Panc1 (cell line): Measurements from ENCODE around the gene SERINC4. TPM values are rescaled to one million over a fixed set of nuclear protein-coding genes. Genes with fewer than 3 reads are reported as not detected.
A peak's percentile ranks its signal among the peaks of the same experiment; 100 is the strongest.
"Not testable (repeated sequence)": the region's sequence is repeated elsewhere in the genome, so short reads cannot be mapped to it uniquely, and the experiment has no call there.

Experiments
- ATAC-seq: fragments of 200-7000 bp; cut with Tn5 transposase; 2 replicates; pipeline ENCODE4 v1.9.1; 2020; ENCODE audit warnings: mild to moderate bottlenecking, moderate library complexity
- BruUV-seq: library from RNA; stranded (reverse); fragments of 400-500 nt; replicated peaks from 2 replicates; lab custom pipeline; 2021; lab: Mats Ljungman, UMichigan
- CTCF ChIA-PET: fragments of 300-600 bp; sonication (Branson Sonifier 250); formaldehyde crosslinking; loops from one replicate; lab custom pipeline; 2022; ENCODE audit warnings: antibody characterized with exemption; lab: Charles Lee
- POLR2A ChIA-PET: fragments of 300-600 bp; sonication (Branson Sonifier 250); formaldehyde crosslinking; loops from one replicate; lab custom pipeline; 2022; ENCODE audit warnings: antibody characterized with exemption; lab: Charles Lee
- DNase-seq: peaks from one replicate; pipeline ENCODE4 v3.0.0-alpha.2; 2010; ENCODE audit warnings: low read depth, low spot score
- H3K27ac ChIP-seq: 2 replicates; pipeline ENCODE4 v1.5.1; 2011; ENCODE audit warnings: mild to moderate bottlenecking, low read length, inconsistent platforms
- H3K27me3 ChIP-seq: fragments of 200-500 bp; sonication (Bioruptor generic); 2 replicates; pipeline ENCODE4 v1.6.0; 2014; ENCODE audit warnings: low read length, inconsistent platforms; ENCODE audit not compliant: control insufficient read depth, insufficient read depth
- H3K36me3 ChIP-seq: fragments of 200-500 bp; sonication (Bioruptor generic); 2 replicates; pipeline ENCODE4 v1.5.1; 2014; ENCODE audit warnings: inconsistent platforms, mild to moderate bottlenecking, low read length, moderate library complexity; ENCODE audit not compliant: control insufficient read depth, insufficient read depth
- H3K4me1 ChIP-seq: 2 replicates; pipeline ENCODE4 v1.5.1; 2011; ENCODE audit warnings: inconsistent platforms, mild to moderate bottlenecking, low read length, moderate library complexity; ENCODE audit not compliant: control insufficient read depth, insufficient read depth
- H3K4me3 ChIP-seq, 2 experiments: 2 replicates each; pipeline ENCODE4 v1.5.1; 2011 to 2012; ENCODE audit warnings: low read depth in 2 of 2, low read length in 2 of 2, mild to moderate bottlenecking in 2 of 2, inconsistent platforms in 1 of 2, moderate library complexity in 1 of 2
- H3K9me3 ChIP-seq: fragments of 200-500 bp; sonication (Bioruptor generic); 2 replicates; pipeline ENCODE4 v1.5.1; 2014; ENCODE audit warnings: low read depth, mild to moderate bottlenecking, inconsistent platforms, low read length, moderate library complexity; ENCODE audit not compliant: control insufficient read depth, insufficient read depth
- POLR2AphosphoS5 ChIP-seq: IDR thresholded peaks from 2 replicates; pipeline ENCODE4 v1.6.1; 2012; ENCODE audit warnings: mild to moderate bottlenecking, low read depth, low read length, moderate library complexity
- SIN3A ChIP-seq: IDR thresholded peaks from 2 replicates; pipeline ENCODE4 v1.6.1; 2012; ENCODE audit warnings: low read depth, mild to moderate bottlenecking, low read length, moderate library complexity, borderline replicate concordance; ENCODE audit not compliant: insufficient read depth
- TCF7L2 ChIP-seq: IDR thresholded peaks from 2 replicates; pipeline ENCODE4 v1.6.1; 2011; ENCODE audit warnings: mild to moderate bottlenecking, low read depth, low read length, inconsistent platforms
- in situ Hi-C: cut with HindIII; loops from 2 replicates; pipeline ENCODE4 v1.10.0; 2016; ENCODE audit warnings: low sequenced_read_pairs, low pct_unique_long_range_greater_than_20kb
- intact Hi-C: fragments of 100-400 bp; cut with micrococcal nuclease; formaldehyde crosslinking; loops from one replicate; pipeline ENCODE4 v1.10.0; 2022; ENCODE audit not compliant: unreplicated experiment
- total RNA-seq: library from RNA; stranded (reverse); gene quantifications from one replicate; pipeline ENCODE4 v1.2.1, GENCODE V29; 2021; ENCODE audit not compliant: unreplicated experiment
- TF ChIP-seq, protein P1 (sequence below): fragments of 450-650 bp; IDR thresholded peaks from 2 replicates; pipeline ENCODE4 v1.5.1; 2017; ENCODE audit warnings: mild to moderate bottlenecking
- TF ChIP-seq, protein P2 (sequence below), 2 experiments: IDR thresholded peaks; 2 replicates each; pipeline ENCODE4 v1.6.1; 2011 to 2012; ENCODE audit warnings: low read depth in 2 of 2, control low read depth in 1 of 2, low read length in 1 of 2, mild to moderate bottlenecking in 1 of 2, moderate library complexity in 1 of 2; ENCODE audit not compliant: insufficient read depth in 1 of 2

Gene SERINC4
- total RNA-seq, 1 experiment from 2014 or later, result not detected

DNA sequence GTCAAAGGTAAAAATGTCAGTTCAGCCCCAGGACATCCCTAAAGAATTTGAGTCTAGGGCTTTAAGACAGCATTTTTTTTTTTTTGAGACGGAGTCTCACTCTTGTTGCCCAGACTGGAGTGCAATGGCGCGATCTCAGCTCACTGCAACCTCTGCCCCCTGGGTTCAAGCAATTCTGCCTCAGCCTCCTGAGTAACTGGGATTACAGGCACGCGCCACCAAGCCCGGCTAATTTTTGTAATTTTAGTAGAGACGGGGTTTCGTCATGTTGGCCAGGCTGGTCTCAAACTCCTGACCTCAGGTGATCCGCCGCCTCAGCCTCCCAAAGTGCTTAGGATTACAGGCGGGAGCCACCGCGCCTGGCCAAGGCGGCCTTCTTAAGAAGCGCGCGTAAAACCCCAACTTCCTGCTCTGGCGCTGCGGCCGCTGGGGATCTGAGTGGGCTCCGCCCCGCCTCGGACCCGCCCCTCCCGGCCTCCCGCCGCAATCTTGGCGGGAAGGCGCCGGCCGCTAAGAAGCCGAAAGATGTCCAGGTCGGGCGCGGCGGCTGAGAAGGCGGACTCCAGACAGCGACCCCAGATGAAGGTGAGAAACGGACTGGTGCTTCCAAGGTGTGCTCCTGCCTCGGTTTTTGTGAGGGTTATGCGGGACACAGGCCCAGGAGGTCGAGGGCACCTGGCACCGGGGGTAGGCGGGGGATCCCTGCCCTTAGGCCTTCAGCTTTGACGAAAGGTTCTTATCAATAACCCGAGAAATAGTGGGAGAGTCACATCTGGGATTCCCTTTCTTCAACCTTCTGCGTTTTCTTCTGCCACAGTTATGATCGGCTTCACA is 26.7 kb upstream of the SERINC4 start, which contains the start of gene WDR76:
Gene WDR76, plus strand, starts transcription at position 495 of the 834 bp plus-strand sequence. Its CDS starts 31 bp downstream, at position 526.
- Histone ChIP-seq H3K4me3 (peak within 1 kb of the TSS; percentile 65 to 83), H3K27ac (peak within 1 kb of the TSS; percentile 94), H3K9me3 (no peaks in the 10 kb centered on the region), H3K27me3 (no peaks in the 10 kb centered on the region), H3K36me3 (peaks cover 3% of the 10 kb centered on the region), H3K4me1 (peaks cover 14% of the 10 kb centered on the region)
- ATAC-seq (peak; percentile 93), DNase-seq (no peak)
- CTCF ChIA-PET, result no interaction called here
- intact Hi-C loops, result no loop called here
- POLR2A ChIA-PET, result interaction anchor here (0.6 kb wide), 1 partner anchor 17 kb away, joined by 6 read pairs; no protein-coding TSS in a partner anchor
- 0 out of 2 replicates have a peak, but pooled peaks have one; percentile 21 for TF ChIP-seq TCF7L2
- TF ChIP-seq, protein P1, sequence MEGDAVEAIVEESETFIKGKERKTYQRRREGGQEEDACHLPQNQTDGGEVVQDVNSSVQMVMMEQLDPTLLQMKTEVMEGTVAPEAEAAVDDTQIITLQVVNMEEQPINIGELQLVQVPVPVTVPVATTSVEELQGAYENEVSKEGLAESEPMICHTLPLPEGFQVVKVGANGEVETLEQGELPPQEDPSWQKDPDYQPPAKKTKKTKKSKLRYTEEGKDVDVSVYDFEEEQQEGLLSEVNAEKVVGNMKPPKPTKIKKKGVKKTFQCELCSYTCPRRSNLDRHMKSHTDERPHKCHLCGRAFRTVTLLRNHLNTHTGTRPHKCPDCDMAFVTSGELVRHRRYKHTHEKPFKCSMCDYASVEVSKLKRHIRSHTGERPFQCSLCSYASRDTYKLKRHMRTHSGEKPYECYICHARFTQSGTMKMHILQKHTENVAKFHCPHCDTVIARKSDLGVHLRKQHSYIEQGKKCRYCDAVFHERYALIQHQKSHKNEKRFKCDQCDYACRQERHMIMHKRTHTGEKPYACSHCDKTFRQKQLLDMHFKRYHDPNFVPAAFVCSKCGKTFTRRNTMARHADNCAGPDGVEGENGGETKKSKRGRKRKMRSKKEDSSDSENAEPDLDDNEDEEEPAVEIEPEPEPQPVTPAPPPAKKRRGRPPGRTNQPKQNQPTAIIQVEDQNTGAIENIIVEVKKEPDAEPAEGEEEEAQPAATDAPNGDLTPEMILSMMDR, result no peak
- peak; percentile 90; the same call in 1 of the 2 replicates for TF ChIP-seq SIN3A
- TF ChIP-seq POLR2AphosphoS5, result peak; percentile 64
- TF ChIP-seq, protein P2, sequence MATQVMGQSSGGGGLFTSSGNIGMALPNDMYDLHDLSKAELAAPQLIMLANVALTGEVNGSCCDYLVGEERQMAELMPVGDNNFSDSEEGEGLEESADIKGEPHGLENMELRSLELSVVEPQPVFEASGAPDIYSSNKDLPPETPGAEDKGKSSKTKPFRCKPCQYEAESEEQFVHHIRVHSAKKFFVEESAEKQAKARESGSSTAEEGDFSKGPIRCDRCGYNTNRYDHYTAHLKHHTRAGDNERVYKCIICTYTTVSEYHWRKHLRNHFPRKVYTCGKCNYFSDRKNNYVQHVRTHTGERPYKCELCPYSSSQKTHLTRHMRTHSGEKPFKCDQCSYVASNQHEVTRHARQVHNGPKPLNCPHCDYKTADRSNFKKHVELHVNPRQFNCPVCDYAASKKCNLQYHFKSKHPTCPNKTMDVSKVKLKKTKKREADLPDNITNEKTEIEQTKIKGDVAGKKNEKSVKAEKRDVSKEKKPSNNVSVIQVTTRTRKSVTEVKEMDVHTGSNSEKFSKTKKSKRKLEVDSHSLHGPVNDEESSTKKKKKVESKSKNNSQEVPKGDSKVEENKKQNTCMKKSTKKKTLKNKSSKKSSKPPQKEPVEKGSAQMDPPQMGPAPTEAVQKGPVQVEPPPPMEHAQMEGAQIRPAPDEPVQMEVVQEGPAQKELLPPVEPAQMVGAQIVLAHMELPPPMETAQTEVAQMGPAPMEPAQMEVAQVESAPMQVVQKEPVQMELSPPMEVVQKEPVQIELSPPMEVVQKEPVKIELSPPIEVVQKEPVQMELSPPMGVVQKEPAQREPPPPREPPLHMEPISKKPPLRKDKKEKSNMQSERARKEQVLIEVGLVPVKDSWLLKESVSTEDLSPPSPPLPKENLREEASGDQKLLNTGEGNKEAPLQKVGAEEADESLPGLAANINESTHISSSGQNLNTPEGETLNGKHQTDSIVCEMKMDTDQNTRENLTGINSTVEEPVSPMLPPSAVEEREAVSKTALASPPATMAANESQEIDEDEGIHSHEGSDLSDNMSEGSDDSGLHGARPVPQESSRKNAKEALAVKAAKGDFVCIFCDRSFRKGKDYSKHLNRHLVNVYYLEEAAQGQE (IDR thresholded peaks at IDR 0.05; ENCODE audit: insufficient read depth in 1 of 2, low read depth in 2 of 2, low read length in 1 of 2), result no peak
- BruUV-seq, result no TSS peak
- in situ Hi-C loops, result no loop called here

DNA sequence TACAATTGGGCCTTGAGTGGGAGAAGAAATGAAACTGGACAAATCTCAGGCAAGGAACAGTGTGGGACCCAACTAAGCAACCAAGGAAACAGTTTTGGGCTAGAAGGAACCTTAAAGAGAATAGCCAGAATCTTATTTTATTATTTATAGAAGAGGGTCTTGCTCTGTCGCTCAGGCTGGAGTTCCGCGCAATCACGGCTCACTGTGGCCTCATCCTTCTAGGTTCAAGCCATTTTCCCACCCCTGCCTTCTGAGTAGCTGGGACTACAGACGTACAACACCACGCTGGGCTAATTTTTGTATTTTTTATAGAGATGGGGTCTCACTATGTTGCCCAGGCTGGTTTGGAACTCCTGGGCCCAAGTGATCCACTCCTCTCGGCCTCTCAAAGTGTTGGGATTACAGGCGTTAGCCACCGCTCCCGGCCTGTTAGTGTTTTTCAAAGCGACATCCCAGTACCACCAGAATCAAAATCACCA is 26.0 kb upstream of the SERINC4 start:
- H3K27me3 ChIP-seq, result no peaks in the 10 kb centered on the region
- peak overlapping the region; percentile 94 for H3K27ac ChIP-seq
- in situ Hi-C loops, result no loop called here
- ChIA-PET CTCF (no interaction called here), POLR2A (no interaction called here)
- BruUV-seq, result no TSS peak
- peak overlapping the region in 1 of 2 experiments; percentile 83; a peak in 2 of 4 replicates for H3K4me3 ChIP-seq
- no peaks in the 10 kb centered on the region for H3K9me3 ChIP-seq
- no peak for TF ChIP-seq TCF7L2
- no peak for TF ChIP-seq SIN3A
- TF ChIP-seq, protein P1, result no peak
- TF ChIP-seq, protein P2 (IDR thresholded peaks at IDR 0.05; ENCODE audit: insufficient read depth in 1 of 2, low read depth in 2 of 2, low read length in 1 of 2), result no peak
- TF ChIP-seq POLR2AphosphoS5, result no peak
- H3K4me1 ChIP-seq, result peaks cover 14% of the 10 kb centered on the region
- no peak for ATAC-seq
- intact Hi-C loops, result no loop called here
- DNase-seq, result no peak
- H3K36me3 ChIP-seq, result peaks cover 3% of the 10 kb centered on the region

DNA sequence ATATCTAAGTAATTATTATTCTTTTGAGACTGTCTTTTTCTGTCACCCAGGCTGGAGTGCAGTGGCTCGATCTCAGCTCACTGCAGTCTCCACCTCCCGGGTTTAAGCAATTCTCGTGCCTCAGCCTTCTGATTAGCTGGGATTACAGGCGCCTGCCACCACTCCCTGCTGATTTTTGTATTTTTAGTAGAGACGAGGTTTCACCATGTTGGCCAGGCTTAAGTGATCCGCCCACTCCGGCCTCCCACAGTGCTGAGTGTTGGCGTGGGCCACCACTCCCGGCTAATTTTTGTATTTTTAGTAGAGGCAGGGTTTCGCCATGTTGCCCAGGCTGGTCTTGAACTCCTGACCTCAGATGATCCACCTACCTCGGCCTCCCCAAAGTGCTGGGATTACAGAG is 25.3 kb upstream of the SERINC4 start:
- H3K9me3 ChIP-seq, H3K36me3 ChIP-seq, BruUV-seq, intact Hi-C loops, DNase-seq, ATAC-seq, H3K4me3 ChIP-seq, POLR2A ChIA-PET, H3K27me3 ChIP-seq, in situ Hi-C loops, CTCF ChIA-PET: not testable (repeated sequence)
- Histone ChIP-seq H3K27ac (peak overlapping the region; percentile 94), H3K4me1 (peaks cover 14% of the 10 kb centered on the region)
